ENCODE results near the gene PLEKHH1. TPM values are rescaled to one million over a fixed set of nuclear protein-coding genes. Genes with fewer than 3 reads are reported as not detected.

PLEKHH1 gene
- total and polyA plus RNA-seq, 2 of the 8 experiments (the other 6 are each of a cell fraction or from before 2014, with no cell fraction given): 28.3 to 33.3 TPM

DNA sequence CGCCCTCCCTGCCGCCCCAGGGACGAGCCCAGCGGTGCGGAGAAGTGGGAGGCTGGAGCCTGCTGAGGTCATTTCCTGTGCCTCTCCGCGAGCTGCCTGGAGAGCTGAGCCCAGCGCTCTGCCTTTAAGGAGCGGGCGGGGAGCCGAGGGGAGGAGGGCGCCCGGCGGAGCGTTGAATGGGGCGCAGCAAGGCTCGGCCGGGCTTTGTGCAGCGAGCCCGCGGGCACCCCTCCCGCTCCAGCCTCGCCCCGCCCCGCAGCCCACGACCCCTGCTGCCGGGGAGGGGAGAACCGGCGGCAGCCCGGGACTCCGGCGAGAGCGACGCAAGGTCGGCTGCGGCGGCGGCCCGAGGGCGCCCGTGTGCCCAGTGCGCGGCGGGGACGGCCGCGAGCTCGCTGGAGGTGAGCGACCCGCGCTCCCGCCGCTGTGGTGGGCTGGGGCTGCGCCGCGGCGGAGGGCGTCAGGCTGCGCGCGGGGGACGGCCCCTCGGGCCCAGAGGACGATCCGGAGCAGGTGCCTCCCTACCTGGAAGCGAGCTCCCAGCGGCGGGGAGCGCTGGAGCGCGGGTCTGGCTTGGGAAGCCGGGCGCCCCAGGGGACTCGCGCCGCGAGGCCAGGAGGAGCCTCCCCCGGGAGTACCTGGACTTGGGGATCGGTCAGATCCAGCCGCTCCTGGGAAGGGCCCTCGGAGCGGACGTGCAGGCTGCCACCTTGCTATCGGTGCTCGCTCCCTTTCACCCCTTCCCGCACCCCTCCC, at the start of gene PLEKHH1 (continued):
- TF ChIP-seq ATF3 (IDR thresholded peaks at IDR 0.05; ENCODE audit: insufficient read depth, low read depth, low read length) (no peak), EZH2 (IDR thresholded peaks at IDR 0.05; ENCODE audit: low read depth, low read length, severe bottlenecking) (no peak), CTBP2 (IDR thresholded peaks at IDR 0.05; ENCODE audit: borderline replicate concordance, insufficient read depth, insufficient read length, low read length) (no peak), GTF2F1 (IDR thresholded peaks at IDR 0.05; ENCODE audit: borderline replicate concordance, low read depth, low read length) (no peak), SIN3A (conservative IDR thresholded peaks at IDR 0.05 in 1 of 2, IDR thresholded peaks at IDR 0.05 in 1 of 2; ENCODE audit: low read depth in 1 of 2, low read length in 2 of 2) (peak in 1 of 2 experiments; percentile 23; a peak in 2 of 4 replicates), TEAD4 (IDR thresholded peaks at IDR 0.05; ENCODE audit: low read depth, low read length) (no peak), POLR2AphosphoS5 (IDR thresholded peaks at IDR 0.05; ENCODE audit: low read depth, low read length) (peak; percentile 56; the same call in 1 of the 2 replicates), CBX5 (IDR thresholded peaks at IDR 0.05; ENCODE audit: low read depth, low read length) (no peak), ZNF274 (IDR thresholded peaks at IDR 0.05; ENCODE audit: borderline replicate concordance, extremely low read depth, low read length) (no peak), CBX8 (IDR thresholded peaks at IDR 0.05; ENCODE audit: borderline replicate concordance, low read depth, low read length) (no peak), RBBP5 (IDR thresholded peaks at IDR 0.05; ENCODE audit: borderline replicate concordance, low read depth, low read length) (peak; percentile 88), TBP (IDR thresholded peaks at IDR 0.05; ENCODE audit: low read depth, low read length) (peak; percentile 52; the same call in 1 of the 2 replicates), SAP30 (IDR thresholded peaks at IDR 0.05; ENCODE audit: insufficient read depth, insufficient replicate concordance, low read length) (no peak), PHF8 (conservative IDR thresholded peaks at IDR 0.05; ENCODE audit: low read depth, low read length) (peak; percentile 63), TAF1 (IDR thresholded peaks at IDR 0.05; ENCODE audit: low read depth, low read length) (peak; percentile 68; the same call in 1 of the 2 replicates), ATF2 (IDR thresholded peaks at IDR 0.05; ENCODE audit: low read length) (0 out of 2 replicates have a peak, but pooled peaks have one; percentile 3)
- TF ChIP-seq, protein P1, sequence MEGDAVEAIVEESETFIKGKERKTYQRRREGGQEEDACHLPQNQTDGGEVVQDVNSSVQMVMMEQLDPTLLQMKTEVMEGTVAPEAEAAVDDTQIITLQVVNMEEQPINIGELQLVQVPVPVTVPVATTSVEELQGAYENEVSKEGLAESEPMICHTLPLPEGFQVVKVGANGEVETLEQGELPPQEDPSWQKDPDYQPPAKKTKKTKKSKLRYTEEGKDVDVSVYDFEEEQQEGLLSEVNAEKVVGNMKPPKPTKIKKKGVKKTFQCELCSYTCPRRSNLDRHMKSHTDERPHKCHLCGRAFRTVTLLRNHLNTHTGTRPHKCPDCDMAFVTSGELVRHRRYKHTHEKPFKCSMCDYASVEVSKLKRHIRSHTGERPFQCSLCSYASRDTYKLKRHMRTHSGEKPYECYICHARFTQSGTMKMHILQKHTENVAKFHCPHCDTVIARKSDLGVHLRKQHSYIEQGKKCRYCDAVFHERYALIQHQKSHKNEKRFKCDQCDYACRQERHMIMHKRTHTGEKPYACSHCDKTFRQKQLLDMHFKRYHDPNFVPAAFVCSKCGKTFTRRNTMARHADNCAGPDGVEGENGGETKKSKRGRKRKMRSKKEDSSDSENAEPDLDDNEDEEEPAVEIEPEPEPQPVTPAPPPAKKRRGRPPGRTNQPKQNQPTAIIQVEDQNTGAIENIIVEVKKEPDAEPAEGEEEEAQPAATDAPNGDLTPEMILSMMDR (IDR thresholded peaks at IDR 0.05; ENCODE audit: control extremely low read depth in 1 of 3, insufficient read depth in 1 of 3, low read depth in 1 of 3, low read length in 3 of 3): peak in 1 of 3 experiments; percentile 3; a peak in 1 of 4 replicates
